ENCODE results near the gene ANKRD27.
A peak's percentile ranks its signal among the peaks of the same experiment; 100 is the strongest.
"Not testable (repeated sequence)": the region's sequence is repeated elsewhere in the genome, so short reads cannot be mapped to it uniquely, and the experiment has no call there.

The ANKRD27 gene

DNA sequence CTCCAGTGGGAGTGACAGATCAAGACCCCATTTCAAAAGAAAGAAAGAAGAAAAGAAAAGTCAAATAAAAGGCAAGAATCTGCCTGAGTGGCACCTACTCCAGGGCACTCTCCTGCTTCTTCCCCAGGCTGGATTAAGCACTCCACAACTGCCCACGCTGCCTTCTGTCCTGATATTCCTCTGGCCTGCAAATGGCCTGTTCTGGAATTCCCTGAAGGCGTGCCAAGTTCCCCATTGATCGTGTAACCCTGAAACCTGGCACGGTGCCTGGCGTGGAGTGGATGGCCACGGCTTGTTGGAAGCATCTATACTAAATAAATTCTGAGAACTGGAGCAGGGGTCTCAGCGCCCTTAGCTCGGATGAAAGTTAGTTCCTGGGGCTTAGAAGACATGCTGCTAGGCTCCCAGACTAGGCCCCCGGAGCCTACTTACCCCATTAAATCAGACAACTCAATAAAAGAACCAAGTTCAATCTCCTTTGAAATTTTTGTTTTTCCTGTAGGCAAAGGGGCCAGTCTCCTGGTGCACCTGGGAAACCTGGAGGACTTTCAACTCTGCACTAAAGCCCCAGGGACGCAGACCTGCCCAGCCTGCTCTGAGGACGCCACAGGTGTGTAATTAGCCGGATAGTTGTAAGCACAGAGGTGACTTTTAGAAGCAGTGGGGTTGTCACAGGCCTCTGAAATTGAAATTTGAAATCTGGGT is 21.9 kb downstream of the ANKRD27 start:
- DNase-seq (ENCODE audit: low read depth in 2 of 2), result no peak

DNA sequence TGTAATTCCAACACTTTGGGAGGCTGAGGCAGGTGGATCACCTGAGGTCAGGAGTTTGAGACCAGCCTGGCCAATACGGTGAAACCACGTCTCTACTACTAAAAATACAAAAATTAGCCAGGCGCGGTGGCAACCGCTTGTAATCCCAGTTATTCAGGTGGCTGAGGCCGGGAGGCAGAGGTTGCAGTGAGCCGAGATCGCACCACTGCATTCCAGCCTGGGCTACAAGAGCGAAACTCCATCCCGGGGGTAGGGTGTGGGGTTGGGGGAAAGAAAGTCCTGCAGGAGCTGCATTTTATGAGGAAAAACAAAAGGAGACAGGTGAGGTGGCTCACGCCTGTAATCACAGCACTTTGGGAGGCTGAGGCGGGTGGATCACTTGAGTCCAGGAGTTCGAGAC is 22.6 kb downstream of the ANKRD27 start:
- DNase-seq (ENCODE audit: low read depth in 2 of 2), result not testable (repeated sequence)

DNA sequence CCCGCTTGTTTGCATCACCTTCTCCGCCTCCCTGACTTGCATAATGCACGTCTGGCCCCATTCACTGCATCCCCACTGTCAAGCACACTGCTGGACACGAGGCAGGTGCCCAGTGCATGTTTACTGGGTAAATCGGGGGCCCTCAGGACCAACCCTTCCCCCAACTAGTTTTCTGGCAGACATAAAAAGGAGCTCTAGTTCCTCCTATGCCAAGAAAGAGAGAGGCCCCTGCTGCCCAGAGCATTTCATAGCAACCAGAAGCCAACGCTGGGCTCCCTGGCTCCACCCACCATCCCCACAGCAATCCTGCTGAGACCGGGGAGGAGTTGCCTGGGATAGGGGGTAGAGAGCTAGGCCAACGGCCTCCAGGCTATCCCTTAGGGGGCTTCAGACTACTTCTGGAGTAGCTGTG is 23.2 kb downstream of the ANKRD27 start:
- DNase-seq (ENCODE audit: low read depth in 2 of 2), result no peak

DNA sequence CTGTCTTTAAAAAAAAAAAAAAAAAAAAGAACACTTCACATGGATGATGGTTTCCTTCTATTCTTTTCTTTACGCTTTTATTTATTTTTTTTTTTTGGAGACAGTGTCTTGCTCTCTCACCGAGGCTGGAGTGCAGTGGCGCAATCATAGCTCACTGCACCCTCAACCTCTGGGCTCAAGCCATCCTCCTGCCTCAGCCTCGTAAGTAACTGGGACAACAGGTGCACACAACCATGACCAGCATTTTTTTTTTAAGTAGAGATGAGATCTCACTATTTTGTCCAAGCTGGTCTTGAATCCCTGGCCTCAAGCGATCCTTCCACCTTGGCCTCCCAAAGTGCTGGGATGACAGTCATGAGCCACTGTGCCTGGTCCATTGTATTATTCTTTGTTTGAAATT is 24.3 kb downstream of the ANKRD27 start:
- no peak for DNase-seq (ENCODE audit: low read depth in 2 of 2)

DNA sequence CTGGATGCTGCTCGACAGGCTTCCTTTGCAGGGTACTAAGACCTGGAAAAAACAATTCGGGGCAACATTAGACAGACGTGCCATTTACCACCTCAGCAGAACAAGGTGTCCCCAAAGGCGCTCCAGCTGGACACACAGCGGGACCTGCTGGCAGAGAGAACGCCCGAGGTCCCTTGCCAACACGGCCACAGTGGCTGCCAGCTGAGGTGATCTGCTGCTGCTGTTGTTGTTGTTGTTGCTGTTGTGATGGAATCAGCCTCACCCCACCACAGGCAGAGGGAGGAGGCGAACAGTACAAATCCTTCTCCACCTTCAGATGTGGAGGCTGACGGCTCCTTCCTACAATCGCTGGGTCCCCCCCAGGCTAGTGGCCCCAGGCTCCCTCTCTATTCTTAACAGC is 25.2 kb downstream of the ANKRD27 start:
- DNase-seq (ENCODE audit: low read depth in 2 of 2), result no peak

DNA sequence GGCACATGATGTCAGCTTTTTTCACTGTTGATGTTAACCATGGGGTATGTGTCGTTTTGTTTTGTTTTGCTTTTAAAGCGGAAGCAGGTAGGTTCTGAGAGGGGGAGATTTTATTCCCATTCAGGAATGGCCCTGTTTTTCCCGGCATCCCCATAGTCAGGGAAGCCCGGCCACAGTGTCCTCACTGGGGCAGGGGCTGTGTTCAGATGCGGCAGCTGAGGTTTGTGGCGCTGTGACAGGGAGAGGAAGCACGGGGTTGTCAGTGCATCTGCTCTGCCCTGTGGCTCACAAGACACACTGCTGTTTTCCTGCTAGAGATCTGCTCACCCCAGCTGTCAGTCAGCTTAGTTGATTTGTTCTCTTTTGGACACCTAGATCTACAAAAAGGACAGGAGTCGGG is 27.6 kb downstream of the ANKRD27 start:
- DNase-seq (ENCODE audit: low read depth in 2 of 2), result no peak

DNA sequence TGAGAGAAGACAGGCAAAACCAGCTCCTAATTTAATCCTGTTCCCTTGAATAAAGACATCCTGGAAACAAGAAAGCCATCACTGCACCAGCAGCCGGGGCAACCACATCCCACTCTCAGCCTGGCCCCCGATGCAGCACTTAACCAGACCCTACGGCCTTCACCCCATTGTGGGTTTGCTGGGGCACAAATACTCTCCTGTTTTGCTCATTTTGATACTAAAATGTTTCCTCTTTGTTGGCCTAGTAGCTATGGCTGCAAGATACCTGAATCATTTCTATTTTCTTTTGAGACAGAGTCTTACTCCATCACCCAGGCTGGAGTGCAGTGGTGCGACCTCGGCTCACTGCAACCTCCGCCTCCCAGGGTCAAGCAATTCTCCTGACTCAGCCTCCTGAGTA is 28.4 kb downstream of the ANKRD27 start:
- DNase-seq (ENCODE audit: low read depth in 2 of 2), result peak; percentile 18 to 32

DNA sequence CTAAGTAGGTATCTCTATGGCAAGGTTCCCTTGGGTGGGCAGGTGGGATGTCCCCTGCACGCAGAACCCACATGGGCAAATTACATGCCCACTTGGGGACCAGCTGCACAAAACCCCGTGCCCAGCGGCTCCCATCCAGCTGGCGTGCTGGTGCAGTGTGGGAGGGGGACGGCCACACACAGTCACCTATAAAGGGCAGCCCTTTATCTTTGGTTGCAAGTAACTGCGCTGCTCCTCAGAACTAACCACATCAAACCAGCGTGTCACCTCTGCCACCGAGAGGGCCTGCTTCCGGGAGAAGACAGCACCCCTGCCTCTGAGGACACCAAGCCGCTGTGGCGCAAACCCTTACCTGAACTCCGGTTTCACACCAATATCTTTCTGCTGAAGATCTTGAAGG is 32.2 kb downstream of the ANKRD27 start:
- DNase-seq (ENCODE audit: low read depth in 2 of 2), result peak; percentile 35 to 44

DNA sequence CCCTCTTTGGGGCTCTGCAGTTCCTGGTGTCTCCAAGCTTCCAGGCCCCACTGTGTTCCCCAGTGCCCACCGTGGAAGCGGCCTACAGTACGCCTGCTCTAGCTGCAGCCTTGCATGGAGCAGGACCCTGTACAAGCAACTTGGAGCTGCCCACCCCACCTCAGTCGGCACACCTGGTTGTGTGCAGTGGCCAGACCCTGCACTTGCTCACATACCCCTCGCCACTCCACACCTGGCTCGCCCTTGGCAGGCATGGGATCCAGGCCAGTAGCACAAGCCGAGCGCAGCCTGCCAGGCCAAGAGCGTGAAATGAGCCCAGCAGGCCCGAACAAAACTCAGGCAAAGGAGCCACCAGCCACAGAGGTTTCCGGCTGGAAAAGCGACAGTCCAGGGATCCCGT is 36.4 kb downstream of the ANKRD27 start:
- DNase-seq (ENCODE audit: low read depth in 2 of 2), result no peak

DNA sequence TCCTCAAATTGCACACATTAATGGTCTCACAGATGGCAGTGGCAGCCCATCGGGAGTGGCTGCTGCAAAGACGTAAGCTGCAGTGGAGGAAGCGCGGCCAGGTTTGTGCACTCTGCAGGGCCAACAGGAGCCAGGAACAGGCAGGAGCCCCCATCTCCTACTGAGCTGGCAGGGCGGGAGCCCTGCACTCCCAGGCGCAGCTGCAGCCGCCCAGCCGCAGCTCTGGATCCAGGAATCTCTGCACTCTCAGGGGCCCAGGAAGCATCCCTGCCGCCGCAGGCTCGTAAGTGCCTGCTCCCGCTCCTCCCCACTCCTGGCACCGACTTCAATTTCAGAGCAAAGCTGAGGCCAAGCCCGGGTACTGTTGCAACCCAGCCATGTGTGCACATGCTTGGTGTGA is 37.5 kb downstream of the ANKRD27 start:
- DNase-seq (ENCODE audit: low read depth in 2 of 2), result no peak

DNA sequence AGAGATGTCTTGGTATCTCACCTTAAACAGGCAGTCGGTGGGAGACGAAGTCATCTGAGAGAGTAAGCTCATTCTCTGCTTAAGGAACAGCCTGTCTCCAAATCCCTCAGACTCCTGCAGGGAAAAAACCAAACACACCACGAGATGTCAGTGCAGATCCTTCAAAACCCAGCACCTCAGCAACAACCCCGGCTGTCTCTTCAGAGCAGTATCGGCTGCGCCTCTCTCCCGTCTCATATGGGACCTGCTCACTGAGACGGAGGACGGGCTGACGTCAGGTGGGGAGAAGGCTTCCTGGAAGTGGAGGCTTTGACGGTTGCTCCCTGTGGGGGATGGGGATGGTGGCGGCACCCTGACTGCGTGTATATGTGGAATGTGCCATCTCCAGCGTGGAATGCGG is 43.6 kb downstream of the ANKRD27 start:
- no peak for DNase-seq (ENCODE audit: low read depth in 2 of 2)

DNA sequence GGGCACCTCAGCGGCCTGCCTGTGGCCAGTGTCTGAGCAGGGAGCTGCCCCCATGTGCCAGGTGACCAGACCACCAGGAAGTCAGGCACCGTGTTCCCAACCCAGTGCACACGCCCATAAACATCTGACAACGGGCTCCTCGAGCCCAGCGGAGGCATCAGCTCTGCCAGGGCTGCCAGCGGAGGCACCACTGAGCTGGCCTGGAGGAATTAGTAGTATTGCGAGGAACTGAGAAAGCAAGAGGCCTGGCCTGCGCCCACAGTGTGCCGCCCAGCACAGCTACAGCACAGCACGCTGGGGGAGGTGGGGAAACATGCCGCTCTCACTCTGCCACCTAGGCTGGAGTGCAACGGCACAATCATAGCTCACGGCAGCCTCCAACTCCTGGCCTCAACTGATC is 44.6 kb downstream of the ANKRD27 start:
- DNase-seq (ENCODE audit: low read depth in 2 of 2), result no peak

DNA sequence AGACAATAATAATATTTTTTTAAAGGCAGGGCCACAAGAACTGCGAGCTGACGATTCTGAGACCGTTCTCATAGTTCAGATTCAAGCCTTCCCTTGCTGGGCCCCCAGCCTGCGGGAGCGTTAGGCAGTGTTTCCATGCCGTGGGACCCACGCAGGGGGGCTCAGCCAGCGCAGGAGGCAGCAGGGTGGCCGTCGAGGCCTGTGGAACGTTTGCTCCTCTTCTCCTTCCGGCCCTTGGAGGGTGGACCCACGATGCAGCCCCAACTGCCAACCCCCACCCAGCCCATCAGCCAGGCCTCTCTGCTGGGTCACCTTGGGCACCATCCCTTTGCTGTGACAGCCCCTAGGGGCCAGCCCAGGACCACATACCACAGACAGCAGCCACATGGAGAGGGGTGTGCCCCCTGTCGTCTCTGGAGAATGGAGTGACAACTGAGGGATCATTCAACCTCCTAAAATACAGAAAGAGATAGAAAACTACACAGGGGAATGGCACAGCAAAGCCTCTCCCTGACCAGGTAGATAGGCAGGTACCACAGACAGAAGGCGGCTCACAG is 47.2 kb downstream of the ANKRD27 start:
- DNase-seq (ENCODE audit: low read depth in 2 of 2), result no peak

DNA sequence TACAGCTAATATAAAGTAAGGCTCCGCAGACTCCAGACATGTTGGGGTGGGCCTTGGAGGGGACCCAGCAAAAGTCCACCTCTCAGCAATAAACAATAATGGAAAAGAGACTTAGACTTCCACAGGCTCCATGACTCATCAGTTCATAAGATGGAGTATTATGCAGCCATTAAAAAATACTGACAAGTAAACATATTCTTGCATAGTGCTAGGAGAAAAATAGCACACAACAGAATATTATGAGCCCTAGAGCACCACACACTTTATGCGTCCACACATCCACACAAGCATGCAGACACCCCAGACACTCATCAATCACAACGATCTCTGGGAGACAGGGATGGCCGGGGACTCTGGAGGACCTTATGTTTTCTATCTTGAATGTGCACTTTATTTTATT is 48.0 kb downstream of the ANKRD27 start:
- no peak for DNase-seq (ENCODE audit: low read depth in 2 of 2)

DNA sequence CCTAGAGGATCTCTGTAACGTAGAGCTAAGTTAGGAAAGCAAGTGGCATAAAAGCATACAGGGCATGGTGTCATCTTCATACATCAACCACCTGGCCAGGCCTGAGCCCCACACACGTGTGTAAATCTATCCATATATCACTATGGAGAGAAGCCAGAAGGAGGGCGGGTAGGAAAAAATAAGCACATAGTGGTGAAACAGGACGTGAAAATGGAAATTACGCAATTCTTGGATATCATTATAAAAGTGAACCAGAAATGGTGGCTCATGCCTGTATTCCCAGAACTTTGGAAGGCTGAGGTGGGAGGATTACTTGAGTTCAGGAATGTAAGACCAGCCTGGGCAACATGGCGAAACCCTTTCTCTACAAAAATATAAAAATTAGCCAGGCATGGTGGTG is 50.6 kb downstream of the ANKRD27 start:
- DNase-seq (ENCODE audit: low read depth in 2 of 2), result no peak

DNA sequence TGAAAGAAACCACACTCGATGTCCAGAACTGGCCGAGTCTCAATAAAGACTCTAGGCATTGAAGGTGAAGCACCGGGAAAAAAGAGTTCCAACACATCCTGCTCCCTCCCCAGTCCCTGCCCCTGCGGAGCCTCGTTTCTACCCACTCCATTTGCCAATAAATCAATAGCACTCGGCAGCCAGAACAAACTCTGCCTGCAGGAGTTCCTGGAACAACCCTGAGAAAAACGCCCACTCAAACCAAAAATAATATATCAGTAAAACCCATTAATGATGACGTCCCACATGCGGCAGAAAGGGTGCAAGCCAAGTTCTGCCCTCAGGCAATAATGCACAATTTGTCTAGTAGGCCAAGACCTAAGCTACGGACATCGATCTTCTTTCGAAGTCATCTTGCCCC is 53.0 kb downstream of the ANKRD27 start:
- no peak for DNase-seq (ENCODE audit: low read depth in 2 of 2)

DNA sequence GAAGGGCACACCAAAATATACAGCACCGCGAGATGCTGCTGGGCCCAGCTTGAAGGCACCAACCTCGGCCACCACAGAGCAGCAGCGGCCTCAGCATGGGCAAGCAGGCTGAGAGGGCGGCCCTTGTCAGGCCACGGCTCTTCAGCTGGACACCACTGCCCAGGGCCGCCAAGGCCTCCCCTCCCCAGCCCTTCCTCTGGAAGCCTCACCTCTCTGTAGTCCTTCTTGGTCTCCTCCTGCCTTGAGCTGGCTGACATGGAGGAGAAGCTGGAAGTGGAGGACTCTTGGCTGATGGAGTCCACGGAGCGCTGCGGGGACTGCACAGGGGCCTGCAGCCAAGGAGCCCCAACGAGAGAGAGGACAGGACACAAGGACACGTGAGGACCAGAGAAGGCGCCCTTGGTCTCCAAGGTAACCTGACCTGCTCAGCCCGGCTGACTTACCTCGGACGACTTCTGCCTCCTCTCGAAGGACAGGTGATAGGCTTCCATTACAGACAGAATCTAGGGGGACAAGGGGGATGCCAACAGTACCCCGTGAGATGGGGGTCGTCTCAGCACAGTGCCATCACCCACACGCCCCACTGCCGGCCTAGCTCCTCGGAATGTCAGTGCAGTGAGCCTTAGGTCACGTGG is 55.8 kb downstream of the ANKRD27 start:
- DNase-seq (ENCODE audit: low read depth in 2 of 2), result no peak

DNA sequence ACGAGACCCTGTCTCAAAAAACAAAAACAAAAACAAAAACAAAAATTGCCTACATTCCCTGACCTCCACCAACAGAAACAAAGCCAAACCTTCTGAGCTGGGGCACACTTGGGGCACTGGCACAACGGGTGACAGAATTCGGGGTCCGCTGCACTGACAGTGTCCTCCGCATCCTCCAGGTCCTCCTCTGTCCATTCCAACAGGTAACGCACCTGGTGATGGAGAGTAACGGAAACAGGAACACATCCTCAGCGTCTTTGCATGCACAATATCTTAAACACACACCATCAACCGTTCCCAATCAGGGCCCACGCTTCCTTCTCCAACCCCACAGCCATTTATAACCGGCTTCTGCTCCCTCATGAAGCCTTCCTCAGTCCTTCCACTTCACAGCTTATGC is 59.4 kb downstream of the ANKRD27 start:
- no peak for DNase-seq (ENCODE audit: low read depth in 2 of 2)

DNA sequence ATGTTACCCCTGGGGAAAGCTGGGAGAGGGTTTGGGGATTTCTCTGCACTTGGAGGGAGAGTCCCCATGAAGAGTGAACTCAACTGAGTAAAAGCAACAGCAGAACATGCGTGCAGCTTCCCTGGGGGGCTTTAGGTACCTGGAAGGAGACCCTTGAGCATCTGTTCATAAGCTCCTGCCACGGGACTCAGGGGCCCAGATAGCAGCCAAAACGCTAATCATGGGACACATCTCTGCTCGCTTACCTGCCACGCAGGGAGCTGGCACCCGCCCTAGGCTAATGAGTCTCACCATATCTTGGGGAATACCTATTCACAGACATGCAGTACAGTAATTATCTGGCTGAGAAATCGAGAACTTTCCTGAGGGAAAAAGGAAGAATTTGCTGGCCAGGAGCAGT is 60.1 kb downstream of the ANKRD27 start:
- DNase-seq (ENCODE audit: low read depth in 2 of 2), result no peak

DNA sequence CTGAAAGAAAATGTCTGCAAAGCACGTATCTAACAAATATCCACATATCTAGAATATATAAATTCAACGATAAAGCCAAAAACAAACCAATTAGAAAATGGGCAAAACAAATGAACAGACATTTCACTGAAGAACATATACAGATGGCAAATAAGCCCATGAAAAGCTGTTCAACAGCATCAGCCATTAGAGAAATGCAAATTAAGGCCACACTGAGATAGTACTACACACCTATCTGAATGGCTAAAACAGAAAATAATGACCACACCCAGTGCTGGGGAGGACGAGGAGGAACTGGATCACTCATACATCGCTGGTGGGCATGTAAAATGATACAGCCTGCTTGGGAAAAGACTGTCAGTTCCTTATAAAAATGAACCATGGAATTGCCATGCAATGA is 62.0 kb downstream of the ANKRD27 start:
- DNase-seq (ENCODE audit: low read depth in 2 of 2), result no peak

DNA sequence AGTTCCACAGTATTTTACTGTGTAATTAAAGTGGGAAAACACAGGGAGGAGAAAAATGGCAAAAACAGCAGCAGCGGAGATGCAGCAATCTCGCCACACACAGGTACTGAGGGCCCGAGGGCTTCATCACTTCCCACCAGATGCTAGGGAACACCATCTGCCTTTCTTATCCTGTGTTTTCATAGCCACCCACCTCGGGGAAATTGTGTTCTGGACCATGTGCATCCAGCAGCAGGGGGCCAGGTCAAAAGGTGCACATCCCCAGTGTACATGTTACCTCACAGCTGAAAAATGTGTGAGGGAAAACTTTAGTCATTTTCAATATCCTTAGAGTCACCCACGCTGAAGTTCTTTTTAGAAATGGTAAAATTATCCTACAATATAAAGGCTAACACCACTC is 63.8 kb downstream of the ANKRD27 start:
- DNase-seq (ENCODE audit: low read depth in 2 of 2), result no peak

DNA sequence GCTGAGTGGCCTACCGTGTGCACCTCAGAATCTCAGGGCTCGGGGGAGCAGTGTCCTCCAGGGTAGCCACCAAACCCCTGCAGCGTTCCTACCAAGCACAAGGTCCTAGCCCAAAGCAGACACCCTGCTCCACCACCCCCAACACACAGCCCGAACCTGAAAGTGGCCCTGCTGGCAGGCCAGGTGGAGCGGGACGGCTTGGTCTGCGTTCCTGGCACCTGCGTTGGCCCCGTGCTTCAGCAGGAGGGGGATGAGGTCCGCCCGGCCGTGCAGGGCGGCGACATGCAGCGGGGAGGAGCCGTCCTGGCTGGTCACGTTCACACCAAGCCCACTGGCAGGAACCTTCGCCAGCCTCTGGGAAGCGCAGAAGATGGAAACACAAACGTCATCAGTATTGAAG is 67.5 kb downstream of the ANKRD27 start:
- DNase-seq (ENCODE audit: low read depth in 2 of 2), result no peak

DNA sequence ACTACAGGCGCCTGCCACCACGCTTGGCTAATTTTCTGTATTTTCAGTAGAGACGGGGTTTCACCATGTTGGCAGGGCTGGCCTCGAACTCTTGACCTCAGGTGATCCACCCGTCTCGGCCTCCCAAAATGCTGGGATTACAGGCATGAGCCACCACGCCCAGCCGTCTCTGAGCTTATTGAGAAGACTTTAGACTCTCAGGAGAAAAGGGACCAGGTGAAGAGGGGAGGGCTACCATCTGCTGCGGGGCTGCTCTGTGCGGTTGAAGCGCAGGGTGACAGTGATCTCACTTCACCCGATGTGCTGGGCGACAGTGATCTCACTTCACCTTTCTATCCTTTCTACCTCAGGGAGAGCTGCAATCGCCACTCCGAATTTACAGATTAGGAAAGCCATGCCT is 68.7 kb downstream of the ANKRD27 start:
- no peak for DNase-seq (ENCODE audit: low read depth in 2 of 2)

DNA sequence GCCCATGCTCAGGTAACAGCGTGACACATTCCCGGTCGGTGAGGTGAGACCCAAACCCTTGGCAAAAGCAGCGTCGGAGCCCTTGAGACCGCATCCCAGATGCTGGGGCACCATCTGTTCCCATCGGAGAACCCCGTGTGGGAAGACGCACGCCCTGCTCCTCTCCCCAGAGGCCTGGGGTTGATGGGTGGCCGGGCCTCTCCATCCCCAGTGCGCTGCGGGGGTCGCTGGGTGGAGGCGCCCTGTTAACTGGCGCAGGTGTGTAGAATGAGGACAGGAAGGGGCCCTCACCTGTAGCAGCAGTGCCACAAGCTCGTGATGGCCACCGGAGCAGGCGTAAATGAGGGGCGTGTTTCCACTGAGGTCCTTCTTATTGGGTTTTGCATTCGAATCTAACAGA is 69.4 kb downstream of the ANKRD27 start:
- DNase-seq (ENCODE audit: low read depth in 2 of 2), result no peak
